HTERT RPE-1 (cell line): ENCODE results near the gene PCNX2.

Source experiments
- in situ Hi-C: fragments of 300-500 bp; cut with MboI; formaldehyde crosslinking; loops from 4 replicates; pipeline ENCODE4 v1.14.3; 2020; ENCODE audit warnings: low sequenced_read_pairs

PCNX2 gene

DNA sequence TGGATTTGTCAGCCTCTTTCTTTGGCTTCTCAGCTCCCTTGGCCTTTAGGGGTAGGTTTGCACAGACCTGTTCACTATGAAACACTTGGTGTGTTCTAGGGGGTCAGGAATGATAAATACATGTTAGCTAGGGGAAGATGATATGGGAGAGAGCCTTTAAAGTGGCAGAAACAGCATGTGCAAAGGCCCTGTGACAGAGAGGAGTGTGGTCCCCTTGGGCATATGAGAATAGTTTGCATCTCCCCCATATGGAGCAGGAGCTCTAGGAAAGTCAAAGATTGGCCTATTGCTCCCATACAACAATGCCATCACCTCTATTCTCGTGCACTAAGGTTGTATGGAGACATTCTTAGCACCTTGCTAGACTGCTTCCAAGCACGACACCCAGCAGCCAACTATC is 355.8 kb downstream of the PCNX2 start:
- in situ Hi-C loops, result no loop called here

- in situ Hi-C loops, result no loop called here
Measured at GRCh38 chr1:232938926-232939325, 356.6 kb downstream of the PCNX2 start.

GRCh38 chr1:232937741-232938375 is 357.7 kb downstream of the PCNX2 start:
- in situ Hi-C loops, result no loop called here

DNA sequence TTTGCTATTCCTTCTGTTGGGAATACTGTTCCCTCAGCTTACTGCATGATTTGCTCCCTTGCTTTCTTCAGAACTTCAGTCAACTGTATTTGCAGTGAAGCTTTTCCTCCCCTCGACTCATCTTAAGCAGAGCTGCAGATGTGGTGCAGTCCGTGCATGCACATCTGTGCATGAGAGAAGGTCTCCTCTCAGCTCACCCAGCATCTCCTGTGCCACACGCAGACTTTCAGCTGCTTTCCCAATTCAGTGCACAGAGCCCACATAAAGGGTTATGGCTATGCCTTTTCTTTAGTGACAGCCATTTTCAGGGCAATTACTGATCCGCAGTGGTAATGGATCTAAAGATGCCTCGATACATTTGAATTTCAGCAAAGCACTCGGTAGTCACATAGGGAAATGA is 358.6 kb downstream of the PCNX2 start:
- in situ Hi-C loops, result no loop called here
